Nephron progenitor cell (in vitro differentiated cells): ENCODE measurements around the gene PEX11B.
"Not testable (repeated sequence)": the region's sequence is repeated elsewhere in the genome, so short reads cannot be mapped to it uniquely, and the experiment has no call there.

ENCODE experiments used
- DNase-seq: peaks from one replicate; pipeline ENCODE4 v3.0.0; 2021
- H3K27ac Mint-ChIP-seq: 2 replicates; pipeline ENCODE4 v1.8.0; 2021; ENCODE audit warnings: mild to moderate bottlenecking, moderate library complexity, mixed read lengths
- H3K27me3 Mint-ChIP-seq: 2 replicates; pipeline ENCODE4 v1.8.0; 2021; ENCODE audit warnings: mild to moderate bottlenecking, low read depth, mixed read lengths; ENCODE audit not compliant: poor library complexity
- H3K36me3 Mint-ChIP-seq: 2 replicates; pipeline ENCODE4 v1.8.0; 2021; ENCODE audit warnings: low read depth, mixed read lengths
- H3K4me1 Mint-ChIP-seq: 2 replicates; pipeline ENCODE4 v1.8.0; 2021; ENCODE audit warnings: mixed read lengths
- H3K4me3 Mint-ChIP-seq: 2 replicates; pipeline ENCODE4 v1.8.0; 2021; ENCODE audit warnings: mild to moderate bottlenecking, moderate library complexity, mixed read lengths
- H3K9me3 Mint-ChIP-seq: 2 replicates; pipeline ENCODE4 v1.8.0; 2021; ENCODE audit warnings: mild to moderate bottlenecking, moderate library complexity, mixed read lengths
- CTCF ChIP-seq: fragments of 200-600 bp; sonication (generic); IDR thresholded peaks from 2 replicates; pipeline ENCODE4 v1.5.0; 2021; ENCODE audit warnings: antibody characterized with exemption

PEX11B gene

GRCh38 chr1:145935708-145936107, 17.2 kb upstream of the PEX11B start:
- Mint-ChIP-seq H3K27me3 (no peaks in the 10 kb centered on the region), H3K4me1 (peaks cover 12% of the 10 kb centered on the region), H3K4me3 (no peak overlapping the region), H3K36me3 (peaks cover 34% of the 10 kb centered on the region), H3K9me3 (no peaks in the 10 kb centered on the region), H3K27ac (no peak overlapping the region)
- no peak for TF ChIP-seq CTCF
- no peak for DNase-seq

- H3K9me3 Mint-ChIP-seq, H3K27me3 Mint-ChIP-seq, H3K27ac Mint-ChIP-seq, H3K4me3 Mint-ChIP-seq, DNase-seq: not testable (repeated sequence)
- Mint-ChIP-seq H3K36me3 (peaks cover 35% of the 10 kb centered on the region), H3K4me1 (peaks cover 20% of the 10 kb centered on the region)
Observed at GRCh38 chr1:145932522-145933009, 14.0 kb upstream of the PEX11B start.

DNA sequence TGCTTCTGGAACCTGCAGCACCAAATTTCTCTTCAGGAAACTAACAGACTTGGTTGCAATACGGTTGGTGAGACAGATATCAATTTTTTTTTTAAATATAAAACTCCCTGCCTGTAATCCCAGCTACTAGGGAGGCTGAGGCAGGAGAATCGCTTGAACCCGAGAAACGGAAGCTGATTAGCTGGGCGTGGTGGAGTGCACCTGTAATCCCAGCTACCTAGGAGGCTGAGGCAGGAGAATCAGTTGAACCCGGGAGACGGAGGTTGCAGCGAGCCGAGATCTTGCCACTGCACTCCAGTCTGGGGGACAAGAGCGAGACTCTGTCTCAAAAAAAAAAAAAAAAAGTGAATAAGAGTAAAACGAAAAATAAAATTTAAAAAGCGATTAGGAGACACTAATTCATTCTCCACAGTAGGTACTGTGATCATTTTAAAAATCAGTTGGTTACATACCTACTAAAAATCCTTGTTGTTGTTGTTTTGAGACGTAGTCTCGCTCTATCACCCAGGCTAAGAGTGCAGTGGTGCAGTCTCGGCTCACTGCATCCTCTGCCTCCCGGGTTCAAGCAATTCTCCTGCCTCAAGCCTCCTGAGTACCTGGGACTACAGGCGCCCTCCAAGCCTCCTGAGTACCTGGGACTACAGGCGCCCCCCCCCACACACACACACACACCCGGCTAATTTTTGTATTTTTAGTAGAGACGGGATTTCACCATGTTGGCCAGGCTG, 9.6 kb upstream of the PEX11B start:
- peaks cover 17% of the 10 kb centered on the region for H3K36me3 Mint-ChIP-seq
- peak overlapping the region; percentile 82 for H3K4me3 Mint-ChIP-seq
- no peaks in the 10 kb centered on the region for H3K27me3 Mint-ChIP-seq
- H3K27ac Mint-ChIP-seq, result no peak overlapping the region
- no peaks in the 10 kb centered on the region for H3K9me3 Mint-ChIP-seq
- DNase-seq, result no peak
- no peak for TF ChIP-seq CTCF
- H3K4me1 Mint-ChIP-seq, result peaks cover 19% of the 10 kb centered on the region

GRCh38 chr1:145927063-145927886, 8.8 kb upstream of the PEX11B start, which contains the start of gene RBM8A:
RBM8A (minus strand) TSS chr1:145927484; CDS start chr1:145927426, 58 bp downstream.
- Mint-ChIP-seq H3K4me1 (peaks cover 12% of the 10 kb centered on the region), H3K36me3 (peaks cover 22% of the 10 kb centered on the region), H3K9me3 (no peaks in the 10 kb centered on the region), H3K4me3 (peak within 1 kb of the TSS; percentile 82), H3K27ac (no peak within 1 kb of the TSS), H3K27me3 (no peaks in the 10 kb centered on the region)
- TF ChIP-seq CTCF, result peak; percentile 54
- DNase-seq, result peak; percentile 87

GRCh38 chr1:145926686-145927062, 8.2 kb upstream of the PEX11B start:
- no peak for TF ChIP-seq CTCF
- Mint-ChIP-seq H3K4me1 (peaks cover 10% of the 10 kb centered on the region), H3K27ac (no peak overlapping the region), H3K27me3 (no peaks in the 10 kb centered on the region), H3K36me3 (peaks cover 21% of the 10 kb centered on the region), H3K9me3 (no peaks in the 10 kb centered on the region), H3K4me3 (no peak overlapping the region)
- no peak for DNase-seq

GRCh38 chr1:145922266-145922665, 3.7 kb upstream of the PEX11B start:
- H3K36me3 Mint-ChIP-seq, result peaks cover 19% of the 10 kb centered on the region
- no peak overlapping the region for H3K27ac Mint-ChIP-seq
- H3K4me1 Mint-ChIP-seq, result peaks cover 25% of the 10 kb centered on the region

GRCh38 chr1:145920297-145920696, 1.8 kb upstream of the PEX11B start:
- H3K27ac Mint-ChIP-seq, DNase-seq, H3K9me3 Mint-ChIP-seq, H3K27me3 Mint-ChIP-seq: not testable (repeated sequence)
- H3K4me3 Mint-ChIP-seq, result peak overlapping the region; percentile 94
- H3K36me3 Mint-ChIP-seq, result peaks cover 36% of the 10 kb centered on the region
- H3K4me1 Mint-ChIP-seq, result peaks cover 32% of the 10 kb centered on the region

More at GRCh38 chr1:145922266-145922665, 3.7 kb upstream of the PEX11B start:
- H3K27me3 Mint-ChIP-seq, result no peaks in the 10 kb centered on the region
- DNase-seq, result no peak
- H3K9me3 Mint-ChIP-seq, result no peaks in the 10 kb centered on the region
- TF ChIP-seq CTCF, result no peak
- no peak overlapping the region for H3K4me3 Mint-ChIP-seq
